Activated B cell treated with CpG ODN at 0.5 μM for 24 hours (primary cell): ENCODE results near the gene MAP1B. TPM values are rescaled to one million over a fixed set of nuclear protein-coding genes. Genes with fewer than 3 reads are reported as not detected.

Experiments used
- ATAC-seq: fragments of 200-7000 bp; cut with Tn5 transposase; one replicate; pipeline ENCODE4 v1.10.0; 2021; ENCODE audit warnings: low read depth, mild to moderate bottlenecking, moderate library complexity
- CTCF ChIA-PET: fragments of 350-600 bp; sonication (Branson Sonifier 250); formaldehyde crosslinking; loops from one replicate; lab custom pipeline; 2021; ENCODE audit warnings: antibody characterized with exemption; lab: Charles Lee
- POLR2A ChIA-PET: fragments of 350-600 bp; sonication (Branson Sonifier 250); formaldehyde crosslinking; loops from one replicate; lab custom pipeline; 2021; ENCODE audit warnings: antibody characterized with exemption; lab: Charles Lee
- DNase-seq: peaks from one replicate; pipeline ENCODE4 v3.0.0; 2022
- H3K27ac Mint-ChIP-seq: one replicate; pipeline ENCODE4 v1.8.0; 2020; ENCODE audit warnings: mixed read lengths
- H3K27me3 Mint-ChIP-seq: one replicate; pipeline ENCODE4 v1.8.0; 2021; ENCODE audit warnings: mixed read lengths
- H3K36me3 Mint-ChIP-seq: one replicate; pipeline ENCODE4 v1.8.0; 2021; ENCODE audit warnings: low read depth, mixed read lengths
- H3K4me1 Mint-ChIP-seq: one replicate; pipeline ENCODE4 v1.8.0; 2021; ENCODE audit warnings: mixed read lengths
- H3K4me3 Mint-ChIP-seq: one replicate; pipeline ENCODE4 v1.8.0; 2020; ENCODE audit warnings: mild to moderate bottlenecking, mixed read lengths
- H3K9me3 Mint-ChIP-seq: one replicate; pipeline ENCODE4 v1.8.0; 2020; ENCODE audit warnings: mixed read lengths
- CTCF ChIP-seq: fragments of 200-600 bp; IDR thresholded peaks from one replicate; pipeline ENCODE4 v1.8.0; 2022; ENCODE audit warnings: antibody characterized with exemption, mild to moderate bottlenecking
- intact Hi-C: fragments of 100-400 bp; cut with micrococcal nuclease; formaldehyde crosslinking; loops from one replicate; pipeline ENCODE4 v1.15.1; 2024
- total RNA-seq: library from RNA; stranded (reverse); gene quantifications from 2 replicates; pipeline ENCODE4 v1.2.3, GENCODE V29; 2022

Gene MAP1B
- total RNA-seq, 1 donor from 2014 or later: 0.09 TPM

GRCh38 chr5:72180925-72181324 lies 73.7 kb downstream of the MAP1B start:
- DNase-seq: no peak
- intact Hi-C loops: no loop called here
- Mint-ChIP-seq H3K36me3 (no peaks in the 10 kb centered on the region), H3K4me1 (no peaks in the 10 kb centered on the region), H3K9me3 (no peaks in the 10 kb centered on the region), H3K27me3 (peaks cover 20% of the 10 kb centered on the region), H3K4me3 (no peak overlapping the region), H3K27ac (no peak overlapping the region)
- ATAC-seq: no peak
- CTCF ChIA-PET: no interaction called here
- POLR2A ChIA-PET: no interaction called here
- no peak for TF ChIP-seq CTCF

GRCh38 chr5:72182686-72183085 lies 75.4 kb downstream of the MAP1B start:
- intact Hi-C loops: no loop called here
- no peaks in the 10 kb centered on the region for H3K9me3 Mint-ChIP-seq
- peaks cover 17% of the 10 kb centered on the region for H3K27me3 Mint-ChIP-seq
- H3K4me1 Mint-ChIP-seq: no peaks in the 10 kb centered on the region
- H3K4me3 Mint-ChIP-seq: no peak overlapping the region
- ATAC-seq (no peak), DNase-seq (no peak)
- ChIA-PET POLR2A (no interaction called here), CTCF (no interaction called here)
- H3K36me3 Mint-ChIP-seq: no peaks in the 10 kb centered on the region
- H3K27ac Mint-ChIP-seq: no peak overlapping the region
- no peak for TF ChIP-seq CTCF

- ChIA-PET CTCF (no interaction called here), POLR2A (no interaction called here)
- Mint-ChIP-seq H3K27ac (no peak overlapping the region), H3K4me1 (no peaks in the 10 kb centered on the region), H3K27me3 (peaks cover 17% of the 10 kb centered on the region), H3K9me3 (no peaks in the 10 kb centered on the region), H3K4me3 (no peak overlapping the region), H3K36me3 (no peaks in the 10 kb centered on the region)
- TF ChIP-seq CTCF: no peak
- DNase-seq: no peak
- intact Hi-C loops: no loop called here
- no peak for ATAC-seq
Measured at GRCh38 chr5:72183101-72183520, 75.8 kb downstream of the MAP1B start.

- no peak for DNase-seq
- Mint-ChIP-seq H3K27ac (no peak overlapping the region), H3K4me3 (no peak overlapping the region), H3K27me3 (peaks cover 17% of the 10 kb centered on the region), H3K36me3 (no peaks in the 10 kb centered on the region), H3K4me1 (no peaks in the 10 kb centered on the region), H3K9me3 (no peaks in the 10 kb centered on the region)
- no peak for ATAC-seq
- CTCF ChIA-PET: no interaction called here
- intact Hi-C loops: no loop called here
- POLR2A ChIA-PET: no interaction called here
- no peak for TF ChIP-seq CTCF
Measured at GRCh38 chr5:72184408-72184807, 77.1 kb downstream of the MAP1B start.

GRCh38 chr5:72185496-72186329 lies 78.4 kb downstream of the MAP1B start:
- intact Hi-C loops: no loop called here
- Mint-ChIP-seq H3K27ac (no peak overlapping the region), H3K27me3 (peaks cover 11% of the 10 kb centered on the region), H3K36me3 (no peaks in the 10 kb centered on the region), H3K4me3 (no peak overlapping the region), H3K9me3 (no peaks in the 10 kb centered on the region), H3K4me1 (no peaks in the 10 kb centered on the region)
- no peak for TF ChIP-seq CTCF
- no peak for ATAC-seq
- no peak for DNase-seq
- CTCF ChIA-PET: no interaction called here
- POLR2A ChIA-PET: interaction anchor here (0.6 kb wide), 1 partner anchor 49 kb away, joined by 3 read pairs; no protein-coding TSS in a partner anchor
